ENCODE results near the gene DUSP9.

DUSP9 gene

DNA sequence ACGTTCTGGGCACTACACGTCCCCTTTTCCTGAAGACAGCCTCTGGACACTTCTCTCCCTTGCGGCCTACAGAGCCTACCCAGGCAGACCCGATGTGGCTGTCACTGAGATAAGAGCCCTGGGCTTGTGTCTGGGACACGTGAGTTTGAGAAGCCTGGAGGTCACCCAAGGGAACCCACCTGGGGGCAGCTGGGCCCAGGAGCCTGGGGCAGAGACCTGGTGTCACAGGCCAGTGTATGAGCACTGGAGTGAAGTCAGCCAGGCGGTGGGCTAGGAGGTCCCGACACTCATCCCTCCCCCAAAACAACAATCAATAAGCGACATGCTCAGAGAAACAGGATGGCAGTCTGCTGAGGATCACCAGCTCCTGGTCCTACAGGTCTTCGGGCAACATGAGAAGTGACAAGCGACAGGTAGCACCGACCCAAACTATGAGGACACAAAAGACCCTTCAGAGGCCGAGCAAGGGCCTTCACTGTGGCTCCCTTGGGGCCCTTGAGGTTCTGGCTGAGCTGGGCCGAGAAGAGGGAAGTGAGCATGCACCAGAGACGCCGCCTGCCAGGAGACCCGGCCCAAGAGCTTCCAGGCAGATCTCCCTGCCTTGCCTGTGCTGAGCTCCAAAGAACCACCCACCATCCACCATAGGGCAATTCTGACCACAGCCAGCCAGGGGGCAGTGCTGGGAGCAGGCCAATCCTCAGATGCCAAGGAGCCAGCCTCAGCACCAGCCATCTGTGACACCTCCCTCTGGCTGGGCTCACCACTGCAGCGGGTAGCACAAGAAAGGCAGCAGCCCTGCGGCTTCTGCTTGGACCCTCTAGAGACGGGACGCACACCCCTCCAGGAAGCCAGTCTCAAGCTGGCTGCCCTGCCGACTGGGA is 11.0 kb upstream of the DUSP9 start:
- no peak for FAIRE-seq
- TF ChIP-seq POLR2A (IDR thresholded peaks at IDR 0.05; ENCODE audit: low read depth, low read length) = no peak
- DNase-seq (ENCODE audit: insufficient read length, low spot score) = peak; percentile 77

GRCh38 chrX:153636716-153637115 is 10.3 kb upstream of the DUSP9 start:
- no peak for FAIRE-seq
- no peak for TF ChIP-seq POLR2A (IDR thresholded peaks at IDR 0.05; ENCODE audit: low read depth, low read length)
- DNase-seq (ENCODE audit: insufficient read length, low spot score) = no peak

DNA sequence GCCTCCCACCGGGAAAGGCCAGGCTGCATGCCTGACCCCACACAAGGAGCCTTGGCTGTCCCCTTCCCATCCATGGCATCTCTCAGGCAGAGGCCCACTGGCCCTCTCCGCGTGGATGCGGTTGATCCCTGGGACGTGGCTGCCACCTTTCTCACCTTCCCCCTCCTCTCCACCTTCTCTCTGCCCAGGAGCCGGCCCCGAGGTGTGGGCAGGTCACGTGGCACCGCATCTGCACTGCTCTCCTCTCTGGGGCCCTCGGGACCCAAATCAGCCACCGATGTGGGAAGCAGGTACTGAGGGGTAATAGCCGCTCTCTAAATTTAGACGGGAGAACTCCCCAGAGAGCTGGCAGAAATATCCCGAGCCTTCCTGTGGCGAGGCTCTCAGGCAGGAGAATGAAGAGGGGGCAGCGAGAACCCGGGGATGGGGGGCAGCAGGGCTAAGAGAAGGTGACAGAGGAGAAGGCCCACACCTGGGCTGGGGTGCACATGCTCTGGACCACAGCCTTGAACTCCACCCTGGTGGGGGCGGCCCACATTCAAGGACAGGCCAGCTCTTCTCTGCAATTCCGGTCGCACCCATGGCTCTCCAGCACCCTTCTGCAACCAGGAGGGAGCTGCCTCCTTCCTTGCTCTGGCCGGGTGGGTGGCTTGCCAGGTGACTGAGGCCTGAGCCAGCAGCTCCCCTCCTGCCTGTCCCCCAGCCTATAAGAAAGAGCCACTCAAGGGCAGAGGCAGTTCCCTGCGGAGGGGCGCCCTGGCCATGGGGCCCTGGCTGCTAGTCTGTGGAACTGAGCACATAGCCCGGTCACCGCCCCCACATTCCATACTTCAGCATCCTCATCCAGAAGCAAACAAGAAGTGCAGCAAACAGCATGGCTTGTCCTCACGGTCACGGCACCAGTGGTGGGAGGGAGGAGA is 9.6 kb upstream of the DUSP9 start:
- DNase-seq (ENCODE audit: insufficient read length, low spot score) = no peak
- FAIRE-seq = no peak
- TF ChIP-seq POLR2A (IDR thresholded peaks at IDR 0.05; ENCODE audit: low read depth, low read length) = no peak

DNA sequence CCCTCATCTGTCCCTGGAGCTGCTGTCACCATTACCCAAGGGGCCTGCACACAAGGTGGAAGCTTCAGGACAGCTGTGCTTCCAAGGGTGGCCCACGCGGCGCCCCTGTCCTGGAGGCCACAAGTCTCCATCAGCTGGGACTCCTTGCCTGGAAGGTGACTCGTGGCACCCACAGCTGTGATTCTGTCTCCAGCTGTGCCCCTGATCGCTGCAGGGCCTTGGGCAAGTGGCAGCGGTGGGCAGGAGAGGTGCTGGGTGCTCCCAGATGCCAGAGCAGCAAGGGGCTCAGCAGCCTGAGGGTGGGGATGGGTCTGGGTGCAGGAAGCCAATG is 9.0 kb upstream of the DUSP9 start:
- DNase-seq (ENCODE audit: insufficient read length, low spot score) = no peak
- no peak for TF ChIP-seq POLR2A (IDR thresholded peaks at IDR 0.05; ENCODE audit: low read depth, low read length)
- no peak for FAIRE-seq

GRCh38 chrX:153638436-153639176 is 8.4 kb upstream of the DUSP9 start:
- DNase-seq (ENCODE audit: insufficient read length, low spot score) (no peak), FAIRE-seq (no peak)
- TF ChIP-seq POLR2A (IDR thresholded peaks at IDR 0.05; ENCODE audit: low read depth, low read length) = no peak

- TF ChIP-seq POLR2A (IDR thresholded peaks at IDR 0.05; ENCODE audit: low read depth, low read length) = no peak
- DNase-seq (ENCODE audit: insufficient read length, low spot score) (no peak), FAIRE-seq (no peak)
Observed at GRCh38 chrX:153639177-153640044, 7.6 kb upstream of the DUSP9 start.

- FAIRE-seq = no peak
- no peak for DNase-seq (ENCODE audit: insufficient read length, low spot score)
Observed at GRCh38 chrX:153640045-153640686, 6.8 kb upstream of the DUSP9 start.

DNA sequence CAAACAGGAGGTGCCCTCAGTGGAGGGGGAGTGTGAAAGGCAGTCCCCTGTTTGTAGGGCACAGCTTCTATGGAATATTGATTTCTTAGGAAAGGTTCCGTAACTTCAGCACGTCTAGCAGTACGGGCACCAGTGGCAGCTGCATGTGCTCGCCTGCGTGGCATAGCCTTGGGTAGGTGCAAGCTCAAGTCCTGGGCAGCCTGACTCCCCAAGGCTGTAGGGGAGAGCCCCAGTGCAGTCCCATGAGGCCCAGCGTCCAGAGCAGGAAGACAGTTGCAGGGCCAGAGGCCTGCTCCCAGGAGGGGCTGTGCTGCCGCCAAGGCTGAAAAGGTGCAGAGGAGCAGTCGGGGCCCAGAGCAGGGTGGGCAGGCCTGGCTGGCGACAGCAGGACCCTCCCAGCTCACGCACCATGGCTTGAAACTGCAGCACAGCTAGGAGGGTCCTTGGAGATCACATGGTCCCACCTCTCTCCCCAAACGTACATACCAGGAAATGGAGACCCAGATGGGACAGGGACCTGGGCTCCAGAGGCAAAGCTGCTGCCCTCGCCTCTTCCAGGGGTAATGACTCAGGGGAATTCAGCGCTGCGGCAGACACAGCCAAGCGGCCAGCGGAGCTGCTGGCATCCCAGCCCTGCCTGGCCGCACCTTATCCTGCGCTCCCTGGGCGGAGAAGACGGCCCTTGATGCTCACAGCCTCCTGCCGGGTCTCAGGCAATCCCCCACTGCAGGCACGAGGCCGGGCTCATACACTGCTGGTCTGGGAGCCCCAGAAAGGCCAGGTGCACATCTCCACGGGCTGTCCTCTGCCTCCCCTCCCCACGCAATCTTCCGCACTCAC is 6.0 kb upstream of the DUSP9 start:
- FAIRE-seq (no peak), DNase-seq (ENCODE audit: insufficient read length, low spot score) (no peak)
- no peak for TF ChIP-seq POLR2A (IDR thresholded peaks at IDR 0.05; ENCODE audit: low read depth, low read length)

More at GRCh38 chrX:153640045-153640686, 6.8 kb upstream of the DUSP9 start:
- no peak for TF ChIP-seq POLR2A (IDR thresholded peaks at IDR 0.05; ENCODE audit: low read depth, low read length)

GRCh38 chrX:153641627-153642026 is 5.4 kb upstream of the DUSP9 start:
- FAIRE-seq = no peak

DNA sequence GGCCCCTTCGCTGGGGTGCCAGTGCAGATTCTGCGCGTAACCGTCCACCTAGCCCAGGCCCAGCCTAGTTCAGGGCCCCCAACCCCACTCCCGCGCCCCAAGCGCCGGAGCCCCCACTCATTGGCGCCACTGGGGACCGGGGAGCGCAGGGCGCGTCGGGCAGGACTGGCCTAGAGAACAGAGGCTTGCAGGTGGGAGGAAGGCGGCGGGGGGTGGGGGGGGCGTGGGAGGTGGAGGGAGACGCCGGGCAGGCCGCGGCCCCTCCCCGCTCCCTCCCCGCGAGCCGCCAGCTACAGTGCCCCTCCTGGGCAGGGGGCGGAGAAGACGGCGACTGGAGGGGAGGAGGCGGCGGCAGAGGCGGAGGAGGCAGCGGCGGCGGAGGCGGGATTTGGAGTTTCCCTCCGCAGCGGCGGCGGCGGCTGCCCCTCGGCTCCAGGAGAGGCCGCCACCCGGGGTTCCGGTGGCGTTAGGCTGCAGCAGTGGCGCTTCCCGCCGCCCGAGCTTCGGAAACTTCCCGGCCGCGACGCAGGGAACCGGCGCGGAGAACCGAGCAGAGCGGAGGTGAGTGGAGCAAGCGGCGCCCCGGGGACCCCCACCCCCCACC is 4.8 kb upstream of the DUSP9 start:
- DNase-seq (ENCODE audit: insufficient read length, low spot score) (no peak), FAIRE-seq (no peak)
- no peak for TF ChIP-seq POLR2A (IDR thresholded peaks at IDR 0.05; ENCODE audit: low read depth, low read length)

More at GRCh38 chrX:153641627-153642026, 5.4 kb upstream of the DUSP9 start:
- DNase-seq (ENCODE audit: insufficient read length, low spot score) = no peak
- no peak for TF ChIP-seq POLR2A (IDR thresholded peaks at IDR 0.05; ENCODE audit: low read depth, low read length)

GRCh38 chrX:153642655-153643430 is 4.2 kb upstream of the DUSP9 start:
- FAIRE-seq (no peak), DNase-seq (ENCODE audit: insufficient read length, low spot score) (no peak)
- no peak for TF ChIP-seq POLR2A (IDR thresholded peaks at IDR 0.05; ENCODE audit: low read depth, low read length)

Measured in H54 (cell line).